ENCODE data around the gene ZNF709.
"Not testable (repeated sequence)": the region's sequence is repeated elsewhere in the genome, so short reads cannot be mapped to it uniquely, and the experiment has no call there.

Gene ZNF709

DNA sequence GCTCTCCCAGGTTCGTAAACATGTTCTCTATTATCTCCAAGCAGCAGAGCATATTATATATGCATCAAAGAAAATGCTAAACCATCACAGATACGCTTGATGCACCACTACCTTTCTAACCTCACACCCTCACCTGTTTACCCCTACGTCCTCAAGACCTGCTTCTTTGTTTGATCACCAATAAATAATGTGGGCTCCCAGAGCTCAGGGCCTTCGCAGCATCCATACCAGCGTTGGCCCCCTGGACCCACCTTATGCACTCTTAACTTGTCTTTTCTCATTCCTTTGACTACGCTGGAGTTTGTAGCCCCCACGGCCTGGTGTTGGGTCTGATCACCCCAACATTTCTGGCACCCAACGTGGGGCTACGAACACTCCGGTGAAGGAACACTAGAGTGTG, 33.8 kb downstream of the ZNF709 start:
- DNase-seq = no peak

DNA sequence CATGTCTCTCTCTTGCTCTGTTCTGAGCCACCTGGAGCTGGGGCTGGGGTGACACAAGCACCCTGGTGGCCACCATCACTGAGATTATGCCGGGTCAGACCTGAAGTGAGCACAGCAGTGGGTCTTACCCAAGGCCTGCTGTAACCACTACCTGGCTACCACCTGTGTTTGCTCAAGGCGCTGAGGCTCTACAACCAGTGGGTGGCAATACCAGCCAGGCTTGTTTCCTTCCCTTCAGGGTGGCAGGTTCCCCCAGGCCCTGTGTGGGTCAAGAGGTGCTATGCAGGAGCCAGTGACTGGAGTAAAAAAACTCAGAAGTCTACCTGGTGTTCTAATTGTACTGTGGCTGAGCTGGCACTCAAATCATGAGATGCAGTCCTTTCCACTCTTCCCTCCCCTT, 35.8 kb downstream of the ZNF709 start:
- DNase-seq = no peak

GRCh38 chr19:12440541-12441316, 43.9 kb downstream of the ZNF709 start, which contains the start of gene ZNF443:
Gene ZNF443 (minus strand): TSS chr19:12441021. CDS start chr19:12440914, 107 bp downstream.
- peak; percentile 96 for DNase-seq

GRCh38 chr19:12439686-12440540, 44.7 kb downstream of the ZNF709 start:
- DNase-seq = not testable (repeated sequence)

DNA sequence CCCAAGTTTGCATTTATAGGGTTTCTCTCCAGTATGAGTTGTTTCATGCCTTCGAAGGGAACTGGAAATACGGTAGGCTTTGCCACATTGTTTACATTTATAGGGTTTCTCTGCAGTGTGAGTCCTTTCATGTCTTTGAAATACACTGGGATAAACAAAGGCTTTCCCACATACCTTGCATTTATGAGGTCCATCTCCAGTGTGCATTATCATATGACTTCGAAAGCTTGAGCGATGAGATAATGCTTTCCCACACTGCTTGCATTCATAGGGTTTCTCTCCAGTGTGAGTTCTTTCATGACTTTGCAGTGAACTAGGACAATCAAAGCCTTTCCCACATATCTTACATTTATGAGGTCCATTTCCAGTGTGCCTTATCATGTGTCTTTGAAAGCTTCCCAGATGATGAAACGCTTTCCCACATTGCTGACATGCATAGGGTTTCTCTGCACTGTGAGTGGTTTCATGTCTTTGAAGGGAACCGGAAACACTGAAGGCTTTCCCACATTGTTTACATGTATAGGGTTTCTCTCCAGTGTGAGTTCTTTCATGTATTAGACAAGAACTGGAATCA, 53.8 kb downstream of the ZNF709 start:
- not testable (repeated sequence) for DNase-seq

- DNase-seq = no peak
Measured at GRCh38 chr19:12425888-12426274, 58.7 kb downstream of the ZNF709 start.

DNA sequence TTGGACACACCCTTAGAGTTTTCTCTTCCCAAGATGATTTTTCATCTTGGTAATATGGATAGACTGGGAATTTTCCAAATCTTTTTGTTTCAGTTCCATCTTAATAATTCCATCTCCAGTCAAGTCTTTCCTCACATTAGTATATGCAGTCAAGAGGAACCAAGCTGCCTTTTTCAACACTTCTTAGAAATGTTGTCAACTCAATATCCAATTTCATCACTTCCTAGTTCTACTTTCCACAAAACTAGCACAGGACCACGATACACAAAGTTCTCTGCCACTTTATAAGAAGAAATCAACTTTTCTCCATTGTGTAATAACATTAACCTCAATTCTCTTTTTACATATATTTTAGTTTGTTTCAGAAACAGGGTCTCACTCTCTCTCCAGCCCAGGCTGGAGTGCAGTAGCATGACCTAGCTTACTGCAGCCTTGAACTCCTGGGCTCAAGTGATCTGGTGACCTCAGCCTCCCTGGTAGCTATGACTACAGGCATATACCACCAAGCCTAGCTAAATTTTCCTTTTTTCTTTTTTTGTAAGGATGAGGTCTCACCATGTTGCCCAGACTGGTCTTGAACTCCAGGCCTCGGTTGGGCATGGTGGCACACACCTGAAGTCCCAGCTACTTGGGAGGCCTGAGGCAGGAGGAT, 59.3 kb downstream of the ZNF709 start:
- DNase-seq = no peak

- not testable (repeated sequence) for DNase-seq
Measured at GRCh38 chr19:12417273-12417672, 67.3 kb downstream of the ZNF709 start.

DNA sequence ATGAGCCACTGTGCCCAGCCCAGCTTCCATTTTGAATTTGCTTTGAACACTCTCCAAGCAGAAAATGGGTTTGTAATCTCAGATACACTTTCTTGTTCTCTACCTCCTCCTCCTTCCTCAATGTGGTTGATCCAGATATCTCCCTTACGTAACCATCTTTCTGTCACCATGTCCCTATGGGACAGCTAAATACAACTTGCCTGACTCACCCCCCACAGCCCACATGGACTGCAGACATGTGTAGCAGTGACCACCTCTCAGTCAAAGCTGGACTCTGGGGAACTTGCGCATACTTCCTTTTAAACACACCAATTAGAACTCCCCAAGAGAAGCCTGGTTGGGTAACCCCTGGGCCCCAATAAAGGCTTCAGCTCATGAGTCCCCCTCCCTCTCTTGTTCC, 72.7 kb downstream of the ZNF709 start:
- DNase-seq = no peak
